ENCODE data around the gene GSTT2.

DNA sequence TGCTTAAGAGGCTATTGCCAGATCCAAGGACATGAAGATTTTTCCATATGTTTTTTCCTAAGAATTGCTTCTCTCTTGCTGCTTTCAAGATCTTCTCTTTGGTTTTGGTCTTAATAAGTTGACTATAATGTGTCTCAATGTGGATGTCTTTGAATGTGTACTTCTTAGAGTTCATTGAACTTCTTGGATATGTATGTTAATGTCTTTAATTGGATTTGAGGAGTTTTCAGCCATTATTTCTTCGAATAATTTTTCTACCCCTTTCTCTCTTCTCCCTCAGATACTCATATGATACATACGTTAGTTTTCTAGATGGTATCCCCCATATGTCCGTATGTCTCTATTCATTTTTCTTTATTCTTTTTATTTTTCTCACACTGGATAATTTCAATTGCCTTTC lies 44.4 kb downstream of the GSTT2 start:
- TF ChIP-seq, protein P1, sequence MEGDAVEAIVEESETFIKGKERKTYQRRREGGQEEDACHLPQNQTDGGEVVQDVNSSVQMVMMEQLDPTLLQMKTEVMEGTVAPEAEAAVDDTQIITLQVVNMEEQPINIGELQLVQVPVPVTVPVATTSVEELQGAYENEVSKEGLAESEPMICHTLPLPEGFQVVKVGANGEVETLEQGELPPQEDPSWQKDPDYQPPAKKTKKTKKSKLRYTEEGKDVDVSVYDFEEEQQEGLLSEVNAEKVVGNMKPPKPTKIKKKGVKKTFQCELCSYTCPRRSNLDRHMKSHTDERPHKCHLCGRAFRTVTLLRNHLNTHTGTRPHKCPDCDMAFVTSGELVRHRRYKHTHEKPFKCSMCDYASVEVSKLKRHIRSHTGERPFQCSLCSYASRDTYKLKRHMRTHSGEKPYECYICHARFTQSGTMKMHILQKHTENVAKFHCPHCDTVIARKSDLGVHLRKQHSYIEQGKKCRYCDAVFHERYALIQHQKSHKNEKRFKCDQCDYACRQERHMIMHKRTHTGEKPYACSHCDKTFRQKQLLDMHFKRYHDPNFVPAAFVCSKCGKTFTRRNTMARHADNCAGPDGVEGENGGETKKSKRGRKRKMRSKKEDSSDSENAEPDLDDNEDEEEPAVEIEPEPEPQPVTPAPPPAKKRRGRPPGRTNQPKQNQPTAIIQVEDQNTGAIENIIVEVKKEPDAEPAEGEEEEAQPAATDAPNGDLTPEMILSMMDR (IDR thresholded peaks at IDR 0.05): no peak
- no peak for TF ChIP-seq POLR2A (IDR thresholded peaks at IDR 0.05)
